HG02588 (cell line): Measurements from ENCODE around the gene TEX2.
"Not testable (repeated sequence)": the region's sequence is repeated elsewhere in the genome, so short reads cannot be mapped to it uniquely, and the experiment has no call there.

Source experiments
- ATAC-seq: cut with Tn5 transposase; IDR thresholded peaks from one replicate; pipeline ENCODE4 v1.9.1; 2021; ENCODE audit warnings: mild to moderate bottlenecking, moderate library complexity; ENCODE audit not compliant: unreplicated experiment

Gene TEX2

DNA sequence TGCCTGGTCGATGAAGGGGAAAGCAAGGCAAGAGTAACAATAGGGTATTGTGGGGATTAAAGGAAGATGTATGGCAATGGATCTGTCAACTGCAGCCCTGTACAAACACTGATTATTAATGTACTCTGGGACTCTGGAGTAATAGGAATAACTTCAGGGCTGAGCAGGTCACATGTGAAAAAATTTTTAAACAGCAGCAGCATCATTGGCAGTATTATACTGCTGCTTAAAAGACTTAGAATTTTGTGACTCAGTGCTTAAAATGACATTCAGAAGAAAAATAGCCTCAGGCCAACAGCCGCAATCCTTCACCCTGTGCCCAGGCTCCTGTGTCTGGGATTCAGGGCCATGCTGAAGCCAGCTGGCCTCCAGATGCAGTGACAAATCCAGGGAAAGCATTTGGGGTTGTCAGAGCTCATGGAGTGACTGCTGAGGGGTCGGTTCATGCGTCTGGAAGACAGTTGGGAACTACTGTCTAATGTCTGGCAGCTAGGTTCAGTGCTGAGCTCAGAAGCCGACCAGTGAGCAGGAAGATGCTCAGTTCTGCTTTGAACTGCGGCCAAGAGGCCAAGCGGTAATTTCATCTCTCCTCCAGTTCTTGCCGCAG, 22.2 kb downstream of the TEX2 start:
- ATAC-seq: no peak

DNA sequence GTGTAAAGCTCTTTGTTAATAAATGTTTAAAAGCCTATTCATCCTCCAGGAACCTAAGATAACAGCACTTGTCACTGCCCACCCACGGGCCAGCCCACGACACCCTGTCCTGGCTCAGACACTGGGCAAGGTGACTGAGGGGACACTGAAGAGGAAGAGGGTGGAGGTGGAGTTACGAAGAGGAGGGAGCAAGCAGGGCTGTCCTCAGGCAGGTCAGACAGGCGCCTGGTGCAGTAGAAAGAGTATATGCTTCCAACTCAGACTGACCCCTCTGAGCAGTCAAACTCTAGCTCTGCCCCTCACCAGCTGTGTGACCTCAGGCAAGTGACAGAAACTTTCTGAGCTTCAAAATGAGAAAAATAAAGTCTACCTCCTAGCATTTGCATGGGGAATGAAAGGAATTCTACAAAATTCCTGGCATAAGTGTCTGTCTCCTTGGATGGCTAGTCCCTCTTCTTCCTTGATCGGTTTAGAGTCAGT, 22.8 kb downstream of the TEX2 start:
- ATAC-seq: no peak

DNA sequence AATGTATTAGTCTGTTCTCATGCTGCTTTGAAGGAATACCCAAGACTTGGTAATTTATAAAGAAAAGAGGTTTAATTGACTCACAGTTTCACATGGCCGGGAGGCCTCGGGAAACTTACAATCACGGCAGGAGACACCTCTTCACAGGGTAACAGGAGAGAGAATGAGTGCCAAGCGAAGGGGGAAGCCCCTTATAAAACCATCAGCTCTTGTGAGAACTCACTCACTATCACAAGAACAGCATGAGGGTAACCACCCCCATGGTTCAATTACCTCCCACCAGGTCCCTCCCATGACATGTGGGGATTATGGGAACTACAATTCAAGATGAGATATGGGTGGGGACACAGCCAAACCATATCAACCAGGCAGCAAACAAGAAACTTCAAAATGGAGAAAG, 24.6 kb downstream of the TEX2 start:
- ATAC-seq: not testable (repeated sequence)

GRCh38 chr17:64236827-64237403, 26.1 kb downstream of the TEX2 start:
- no peak for ATAC-seq

GRCh38 chr17:64234961-64235360, 28.1 kb downstream of the TEX2 start:
- no peak for ATAC-seq

- ATAC-seq: no peak
These were observed 30.4 kb downstream of the TEX2 start for GRCh38 chr17:64232466-64233262.

- ATAC-seq: no peak
These were observed 31.4 kb downstream of the TEX2 start for GRCh38 chr17:64231567-64232141.

DNA sequence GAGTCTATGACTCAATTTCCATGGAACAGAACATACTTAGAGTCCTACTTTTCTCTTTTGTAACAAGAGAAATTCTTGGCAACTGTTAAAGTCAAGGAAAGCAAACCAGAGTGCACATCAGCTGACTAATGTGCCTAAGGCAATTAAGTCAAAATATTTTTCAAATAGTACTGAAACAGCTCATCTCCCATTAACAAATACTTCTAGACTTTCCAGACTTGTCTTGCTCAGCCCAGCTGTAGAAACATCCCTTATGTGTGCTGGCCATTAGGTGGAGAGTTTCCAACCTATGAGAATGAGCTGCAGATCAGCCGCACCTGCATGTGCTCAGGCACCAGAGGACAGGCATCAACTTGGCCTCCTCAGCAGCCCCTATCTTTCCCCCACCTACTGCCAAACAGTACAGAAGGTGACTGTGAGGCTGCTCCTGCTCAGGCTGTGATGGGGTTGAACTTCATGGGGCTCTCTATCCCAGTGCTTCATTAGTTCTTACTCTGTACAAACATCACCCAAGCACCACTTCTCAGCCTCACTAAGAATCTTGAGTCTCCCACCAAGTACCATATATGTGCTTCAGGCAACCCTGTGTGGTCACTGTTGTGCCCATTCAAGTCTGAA, 32.2 kb downstream of the TEX2 start:
- ATAC-seq: no peak

GRCh38 chr17:64229815-64230728, 33.0 kb downstream of the TEX2 start:
- no peak for ATAC-seq

DNA sequence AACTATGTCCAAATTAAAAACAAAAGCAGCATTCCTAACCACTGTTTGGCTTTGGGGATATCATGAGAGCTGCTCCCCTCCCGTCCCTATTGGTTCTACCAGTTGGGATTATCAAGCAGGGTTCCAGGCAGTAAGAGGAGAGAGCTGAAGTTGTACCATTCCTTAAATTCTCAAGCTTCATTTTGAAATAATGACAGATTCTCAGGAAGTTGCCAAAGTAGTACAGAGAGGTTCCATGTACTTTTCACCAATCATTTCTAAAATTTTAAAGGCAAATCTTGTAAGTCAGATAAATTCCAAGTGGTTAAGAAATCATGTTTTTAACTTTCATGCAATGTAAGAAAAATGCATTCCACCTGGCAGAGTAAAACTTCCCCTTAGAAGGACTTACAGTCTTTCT, 36.9 kb downstream of the TEX2 start:
- no peak for ATAC-seq

GRCh38 chr17:64225410-64225809, 37.6 kb downstream of the TEX2 start:
- ATAC-seq: no peak

- no peak for ATAC-seq
These were observed 39.0 kb downstream of the TEX2 start for GRCh38 chr17:64223931-64224629.

DNA sequence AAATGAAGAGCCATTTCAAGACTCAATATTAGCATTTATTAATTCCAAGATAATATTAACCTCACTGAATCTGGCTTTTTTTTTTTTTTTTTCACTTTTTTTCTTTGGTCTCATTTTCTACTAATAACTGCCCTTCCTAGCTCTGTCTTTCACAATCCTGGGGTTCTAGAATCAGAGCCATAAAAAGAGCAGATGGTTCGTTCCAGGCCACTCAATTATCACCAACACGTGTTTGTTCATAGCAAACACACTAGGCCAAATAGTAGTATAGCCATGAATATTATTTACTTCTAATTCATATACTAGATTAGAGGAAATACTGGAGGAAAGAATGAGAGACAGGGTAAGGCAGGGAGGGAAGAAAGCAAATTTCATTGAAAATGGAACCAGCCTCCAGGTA, 39.8 kb downstream of the TEX2 start:
- ATAC-seq: no peak

GRCh38 chr17:64221679-64222078, 41.4 kb downstream of the TEX2 start:
- ATAC-seq: no peak

- not testable (repeated sequence) for ATAC-seq
These were observed 42.5 kb downstream of the TEX2 start for GRCh38 chr17:64220604-64221003.

GRCh38 chr17:64219571-64219970, 43.5 kb downstream of the TEX2 start:
- no peak for ATAC-seq

- peak; percentile 38 for ATAC-seq
These were observed 45.0 kb downstream of the TEX2 start for GRCh38 chr17:64218066-64218465.

- ATAC-seq: no peak
These were observed 45.8 kb downstream of the TEX2 start for GRCh38 chr17:64217249-64217691.
